Prostate gland (tissue), 2 donors: ENCODE data around the gene MARCKS.

ENCODE experiments used
- CTCF ChIP-seq, 4 experiments: fragments of 200-600 bp in 2 of 4; fragments of 450-650 bp in 2 of 4; sonication (generic) in 2 of 4; IDR thresholded peaks; 1 replicate in 3 of 4; 2 replicates in 1 of 4; pipeline ENCODE4 v1.5.1; 2016 to 2019; ENCODE audit warnings: antibody characterized with exemption in 4 of 4, mild to moderate bottlenecking in 2 of 4, moderate library complexity in 2 of 4
- POLR2A ChIP-seq: fragments of 450-650 bp; IDR thresholded peaks from one replicate; pipeline ENCODE4 v1.6.1; 2016; ENCODE audit warnings: antibody characterized with exemption, mild to moderate bottlenecking
- POLR2AphosphoS5 ChIP-seq: sonication (generic); formaldehyde crosslinking; IDR thresholded peaks from one replicate; pipeline ENCODE4 v1.6.1; 2017; ENCODE audit warnings: antibody characterized with exemption

DNA sequence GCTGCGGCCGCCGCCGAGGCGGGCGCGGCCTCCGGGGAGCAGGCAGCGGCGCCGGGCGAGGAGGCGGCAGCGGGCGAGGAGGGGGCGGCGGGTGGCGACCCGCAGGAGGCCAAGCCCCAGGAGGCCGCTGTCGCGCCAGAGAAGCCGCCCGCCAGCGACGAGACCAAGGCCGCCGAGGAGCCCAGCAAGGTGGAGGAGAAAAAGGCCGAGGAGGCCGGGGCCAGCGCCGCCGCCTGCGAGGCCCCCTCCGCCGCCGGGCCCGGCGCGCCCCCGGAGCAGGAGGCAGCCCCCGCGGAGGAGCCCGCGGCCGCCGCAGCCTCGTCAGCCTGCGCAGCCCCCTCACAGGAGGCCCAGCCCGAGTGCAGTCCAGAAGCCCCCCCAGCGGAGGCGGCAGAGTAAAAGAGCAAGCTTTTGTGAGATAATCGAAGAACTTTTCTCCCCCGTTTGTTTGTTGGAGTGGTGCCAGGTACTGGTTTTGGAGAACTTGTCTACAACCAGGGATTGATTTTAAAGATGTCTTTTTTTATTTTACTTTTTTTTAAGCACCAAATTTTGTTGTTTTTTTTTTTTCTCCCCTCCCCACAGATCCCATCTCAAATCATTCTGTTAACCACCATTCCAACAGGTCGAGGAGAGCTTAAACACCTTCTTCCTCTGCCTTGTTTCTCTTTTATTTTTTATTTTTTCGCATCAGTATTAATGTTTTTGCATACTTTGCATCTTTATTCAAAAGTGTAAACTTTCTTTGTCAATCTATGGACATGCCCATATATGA, 3.2 kb downstream of the MARCKS start:
- TF ChIP-seq CTCF (IDR thresholded peaks at IDR 0.05) (no peak), POLR2A (no peak), POLR2AphosphoS5 (no peak)
